ENCODE results near the gene CXorf38.
A peak's percentile ranks its signal among the peaks of the same experiment; 100 is the strongest.

- peak in 1 of 2 donors; percentile 15 for TF ChIP-seq POLR2AphosphoS5 (IDR thresholded peaks at IDR 0.05)
- no peak for TF ChIP-seq CTCF (IDR thresholded peaks at IDR 0.05)
- no peak for TF ChIP-seq EP300 (IDR thresholded peaks at IDR 0.05)
Measured at GRCh38 chrX:40644176-40644575, 3.2 kb downstream of the CXorf38 start.

Data from esophagus muscularis mucosa (tissue), 4 donors.